Activated naive CD4-positive, alpha-beta T cell treated with anti-CD3 and anti-CD28 coated beads, Interleukin-2, amount 10 ng/mL, durations not matched to agents 7 days and 5 days (primary cell): ENCODE measurements around the gene PCNT.

Experiments
- CTCF ChIA-PET: fragments of 350-600 bp; sonication (Branson Sonifier 250); formaldehyde crosslinking; loops from one replicate; lab custom pipeline; 2021; ENCODE audit warnings: antibody characterized with exemption; lab: Charles Lee
- DNase-seq: peaks from one replicate; pipeline ENCODE4 v3.0.0-alpha.2; 2020
- H3K27ac Mint-ChIP-seq: one replicate; pipeline ENCODE4 v1.8.0; 2021; ENCODE audit warnings: mild to moderate bottlenecking, moderate library complexity, mixed read lengths
- H3K27me3 Mint-ChIP-seq: one replicate; pipeline ENCODE4 v1.8.0; 2021; ENCODE audit warnings: mild to moderate bottlenecking, mixed read lengths
- H3K36me3 Mint-ChIP-seq: one replicate; pipeline ENCODE4 v1.8.0; 2021; ENCODE audit warnings: mixed read lengths
- H3K4me1 Mint-ChIP-seq: one replicate; pipeline ENCODE4 v1.8.0; 2021; ENCODE audit warnings: mixed read lengths
- H3K4me3 Mint-ChIP-seq: one replicate; pipeline ENCODE4 v1.8.0; 2021; ENCODE audit warnings: mild to moderate bottlenecking, moderate library complexity, mixed read lengths
- H3K9me3 Mint-ChIP-seq: one replicate; pipeline ENCODE4 v1.8.0; 2021; ENCODE audit warnings: mixed read lengths

PCNT gene

DNA sequence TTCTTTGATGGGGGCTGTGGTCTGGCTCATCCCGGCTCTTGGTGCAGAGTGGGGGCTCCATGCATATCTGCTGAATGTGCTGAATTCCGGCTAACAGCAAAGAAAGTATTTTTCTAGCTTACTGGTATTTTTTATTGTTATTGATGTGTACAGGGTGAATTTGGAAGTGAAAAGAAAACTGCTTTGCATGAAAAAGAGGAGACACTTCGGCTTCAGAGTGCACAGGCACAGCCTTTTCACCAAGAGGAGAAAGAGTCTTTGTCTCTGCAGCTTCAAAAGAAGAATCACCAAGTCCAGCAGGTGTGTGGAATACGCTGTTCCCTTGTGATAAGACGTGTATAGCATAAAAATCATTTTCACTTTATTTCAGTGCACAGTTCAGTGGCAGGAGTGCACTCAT lies 57.6 kb downstream of the PCNT start:
- H3K27ac Mint-ChIP-seq = no peak overlapping the region
- no peak overlapping the region for H3K4me3 Mint-ChIP-seq
- DNase-seq = no peak
- CTCF ChIA-PET = no interaction called here
- peaks cover 39% of the 10 kb centered on the region for H3K9me3 Mint-ChIP-seq
- peaks cover 71% of the 10 kb centered on the region for H3K36me3 Mint-ChIP-seq
- H3K4me1 Mint-ChIP-seq = no peaks in the 10 kb centered on the region
- no peaks in the 10 kb centered on the region for H3K27me3 Mint-ChIP-seq

DNA sequence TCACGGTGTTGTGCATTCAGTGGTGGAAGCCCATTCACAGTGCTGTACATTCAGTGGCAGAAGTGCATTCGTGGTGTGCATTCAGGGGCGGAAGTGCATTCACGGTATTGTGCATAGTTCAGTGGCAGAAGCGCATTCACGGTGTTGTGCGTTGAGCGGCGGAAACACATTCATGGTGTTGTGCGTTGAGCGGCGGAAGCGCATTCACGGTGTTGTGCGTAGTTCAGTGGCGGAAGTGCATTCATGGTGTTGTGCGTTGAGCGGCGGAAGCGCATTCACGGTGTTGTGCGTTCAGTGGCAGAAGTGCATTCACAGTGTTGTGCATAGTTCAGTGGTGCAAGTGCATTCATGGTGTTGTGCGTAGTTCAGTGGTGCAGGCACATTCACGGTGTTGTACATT lies 60.6 kb downstream of the PCNT start:
- no peaks in the 10 kb centered on the region for H3K27me3 Mint-ChIP-seq
- no peaks in the 10 kb centered on the region for H3K4me1 Mint-ChIP-seq
- H3K9me3 Mint-ChIP-seq = peaks cover 38% of the 10 kb centered on the region
- DNase-seq = no peak
- no peak overlapping the region for H3K4me3 Mint-ChIP-seq
- no peak overlapping the region for H3K27ac Mint-ChIP-seq
- peaks cover 70% of the 10 kb centered on the region for H3K36me3 Mint-ChIP-seq
- CTCF ChIA-PET = no interaction called here

DNA sequence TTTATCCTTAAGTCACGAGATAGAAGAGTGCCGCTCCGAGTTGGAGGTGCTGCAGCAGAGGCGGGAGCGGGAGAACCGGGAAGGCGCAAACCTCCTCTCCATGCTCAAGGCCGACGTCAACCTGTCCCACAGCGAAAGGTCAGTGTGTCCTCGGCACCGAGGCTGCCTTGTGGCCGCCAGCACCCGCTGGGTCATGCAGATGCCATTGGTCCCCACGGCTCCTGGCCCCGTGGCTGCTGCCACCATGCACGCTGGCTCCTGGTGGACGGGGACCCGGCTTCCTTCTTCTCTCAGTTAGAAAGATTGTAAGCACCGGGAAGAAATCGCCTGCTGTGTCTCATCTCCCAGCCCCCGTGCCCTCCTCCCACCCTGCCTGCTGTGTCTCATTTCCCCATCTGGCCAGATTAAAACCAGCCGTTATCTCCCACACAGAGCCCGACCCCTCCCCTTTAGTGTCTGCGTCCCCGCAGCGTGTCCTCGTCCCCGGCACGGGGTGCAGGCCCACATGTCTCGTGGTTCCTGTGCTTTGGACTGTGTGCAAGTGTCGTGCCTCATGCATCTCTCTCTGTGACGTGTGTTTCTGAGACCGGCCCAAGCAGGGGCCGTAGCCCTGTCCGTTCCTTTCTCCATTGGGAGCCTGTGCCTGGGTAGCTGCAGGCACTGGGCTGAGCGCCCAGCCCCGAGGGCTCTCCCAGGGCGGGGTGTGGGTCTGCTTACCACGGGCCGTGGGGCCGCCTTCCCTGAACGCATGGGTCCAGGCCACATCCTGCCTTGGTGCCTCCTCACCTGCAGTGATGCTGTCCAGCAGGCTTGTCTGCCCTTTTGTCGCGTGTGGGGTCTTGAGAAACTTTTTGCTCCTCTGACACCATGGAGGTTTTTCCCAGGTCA lies 62.1 kb downstream of the PCNT start:
- H3K4me3 Mint-ChIP-seq = no peak overlapping the region
- no peaks in the 10 kb centered on the region for H3K27me3 Mint-ChIP-seq
- H3K4me1 Mint-ChIP-seq = no peaks in the 10 kb centered on the region
- H3K27ac Mint-ChIP-seq = peak overlapping the region; percentile 7
- CTCF ChIA-PET = no interaction called here
- peaks cover 36% of the 10 kb centered on the region for H3K9me3 Mint-ChIP-seq
- DNase-seq = no peak
- H3K36me3 Mint-ChIP-seq = peaks cover 68% of the 10 kb centered on the region

DNA sequence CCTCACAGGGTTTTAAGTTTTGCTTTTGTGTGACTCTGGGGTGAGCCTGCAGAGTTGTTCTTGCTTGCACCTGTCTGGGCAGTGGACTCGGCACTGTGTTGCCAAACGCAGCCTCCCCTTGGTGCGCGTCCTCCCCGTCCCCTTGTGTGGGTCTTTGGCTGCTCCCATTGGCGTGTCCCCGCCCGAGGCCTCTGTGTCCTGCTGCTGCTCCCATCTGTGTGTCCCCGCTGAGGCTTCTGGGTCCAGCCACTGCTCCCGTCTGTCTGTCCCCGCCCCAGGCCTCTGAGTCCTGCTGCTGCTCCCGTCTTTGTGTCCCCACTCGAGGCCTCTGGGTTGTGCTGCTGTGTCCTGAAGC lies 62.8 kb downstream of the PCNT start:
- no peak overlapping the region for H3K4me3 Mint-ChIP-seq
- no peaks in the 10 kb centered on the region for H3K4me1 Mint-ChIP-seq
- CTCF ChIA-PET = no interaction called here
- DNase-seq = no peak
- H3K27ac Mint-ChIP-seq = no peak overlapping the region
- peaks cover 31% of the 10 kb centered on the region for H3K9me3 Mint-ChIP-seq
- no peaks in the 10 kb centered on the region for H3K27me3 Mint-ChIP-seq
- H3K36me3 Mint-ChIP-seq = peaks cover 66% of the 10 kb centered on the region

DNA sequence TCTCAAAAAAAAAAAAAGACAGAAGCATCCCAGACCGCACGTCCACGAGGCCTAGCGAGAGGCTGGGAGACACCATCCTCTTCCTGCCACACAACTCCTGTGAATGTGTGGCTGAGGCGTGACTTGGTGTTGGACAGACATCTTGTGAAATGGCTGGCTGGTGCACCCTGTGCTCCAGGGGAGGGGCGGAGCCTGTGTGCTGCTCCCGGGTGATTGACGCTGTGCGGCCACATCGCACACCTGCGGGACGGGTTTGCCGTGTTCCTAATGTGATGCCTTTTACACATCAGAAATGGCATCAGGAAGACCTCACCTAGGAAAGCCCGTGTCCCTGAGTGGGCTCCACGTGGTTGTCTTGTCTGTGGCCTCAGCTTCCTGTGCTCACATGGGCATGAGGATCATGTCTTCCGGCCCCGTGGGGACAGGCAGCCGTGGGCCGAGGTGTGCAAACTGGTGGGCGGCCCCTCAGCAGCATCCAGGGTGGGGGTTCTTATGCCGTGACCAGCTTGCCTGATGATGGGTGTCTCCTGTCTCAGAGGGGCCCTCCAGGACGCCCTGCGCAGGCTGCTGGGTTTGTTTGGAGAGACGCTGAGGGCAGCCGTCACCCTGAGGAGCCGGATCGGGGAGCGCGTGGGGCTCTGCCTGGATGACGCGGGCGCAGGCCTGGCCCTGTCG lies 64.4 kb downstream of the PCNT start:
- no peak for DNase-seq
- Mint-ChIP-seq H3K4me3 (no peak overlapping the region), H3K27me3 (no peaks in the 10 kb centered on the region), H3K9me3 (peaks cover 15% of the 10 kb centered on the region), H3K27ac (peak overlapping the region; percentile 45), H3K36me3 (peaks cover 60% of the 10 kb centered on the region), H3K4me1 (no peaks in the 10 kb centered on the region)
- CTCF ChIA-PET = no interaction called here

DNA sequence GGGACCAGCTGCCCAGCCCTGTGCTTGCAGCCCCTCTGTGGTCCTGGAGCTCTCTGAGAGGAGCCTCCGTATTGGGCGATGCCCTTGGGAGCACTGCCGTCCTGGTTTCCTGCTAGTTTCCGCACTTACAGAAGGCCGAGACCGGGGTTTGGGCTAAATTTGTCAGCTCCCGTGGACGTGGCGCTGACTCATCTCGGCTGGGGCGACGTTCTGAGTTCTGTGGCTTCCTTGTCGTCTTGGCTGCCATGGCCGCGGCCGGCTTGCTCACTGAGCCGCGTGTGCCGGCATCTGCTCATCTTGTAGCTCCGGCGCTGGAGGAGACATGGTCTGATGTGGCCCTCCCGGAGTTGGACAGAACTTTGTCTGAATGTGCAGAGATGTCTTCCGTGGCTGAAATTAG lies 64.9 kb downstream of the PCNT start:
- peaks cover 10% of the 10 kb centered on the region for H3K9me3 Mint-ChIP-seq
- peaks cover 55% of the 10 kb centered on the region for H3K36me3 Mint-ChIP-seq

DNA sequence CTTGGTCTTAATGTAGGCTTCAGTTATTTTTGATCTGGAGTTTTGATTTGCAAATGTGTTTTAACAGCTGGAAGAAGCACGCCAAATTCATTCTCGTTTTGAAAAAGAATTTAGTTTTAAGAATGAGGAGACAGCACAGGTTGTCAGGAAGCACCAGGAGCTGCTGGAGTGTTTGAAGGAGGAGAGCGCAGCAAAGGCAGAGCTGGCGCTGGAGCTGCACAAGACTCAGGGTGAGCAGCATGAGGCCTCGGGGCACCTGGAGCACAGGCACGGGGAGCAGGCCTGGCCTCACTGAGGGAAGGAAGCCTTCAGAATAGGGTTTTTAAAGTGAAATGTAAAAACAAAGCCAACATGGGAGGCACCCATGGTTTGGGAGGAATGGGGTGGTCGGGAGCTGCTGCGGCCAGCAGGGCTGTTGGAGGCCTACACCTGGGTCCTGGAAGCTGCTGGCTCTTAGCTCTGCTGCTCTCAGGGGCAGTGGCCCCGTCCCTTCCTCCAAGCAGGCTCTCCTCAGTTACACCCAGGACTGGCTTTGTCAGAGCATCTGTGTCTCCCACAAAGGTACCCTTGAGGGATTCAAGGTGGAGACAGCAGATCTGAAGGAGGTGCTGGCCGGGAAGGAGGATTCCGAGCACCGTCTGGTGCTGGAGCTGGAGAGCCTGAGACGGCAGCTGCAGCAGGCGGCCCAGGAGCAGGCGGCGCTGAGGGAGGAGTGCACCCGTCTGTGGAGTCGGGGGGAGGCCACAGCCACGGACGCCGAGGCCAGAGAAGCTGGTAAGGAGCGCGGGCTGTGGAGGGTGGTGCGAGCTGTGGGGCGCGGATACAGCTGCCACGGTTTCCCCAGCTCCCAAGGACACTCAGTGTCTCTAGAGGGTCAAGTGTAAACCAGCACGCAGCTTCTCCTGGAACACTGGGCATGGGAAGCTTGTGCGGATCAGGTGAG lies 66.9 kb downstream of the PCNT start:
- no peak overlapping the region for H3K27ac Mint-ChIP-seq

More for the DNA sequence above, 64.9 kb downstream of the PCNT start:
- Mint-ChIP-seq H3K4me1 (no peaks in the 10 kb centered on the region), H3K27me3 (no peaks in the 10 kb centered on the region), H3K4me3 (no peak overlapping the region), H3K27ac (no peak overlapping the region)
- no peak for DNase-seq
- CTCF ChIA-PET = no interaction called here

DNA sequence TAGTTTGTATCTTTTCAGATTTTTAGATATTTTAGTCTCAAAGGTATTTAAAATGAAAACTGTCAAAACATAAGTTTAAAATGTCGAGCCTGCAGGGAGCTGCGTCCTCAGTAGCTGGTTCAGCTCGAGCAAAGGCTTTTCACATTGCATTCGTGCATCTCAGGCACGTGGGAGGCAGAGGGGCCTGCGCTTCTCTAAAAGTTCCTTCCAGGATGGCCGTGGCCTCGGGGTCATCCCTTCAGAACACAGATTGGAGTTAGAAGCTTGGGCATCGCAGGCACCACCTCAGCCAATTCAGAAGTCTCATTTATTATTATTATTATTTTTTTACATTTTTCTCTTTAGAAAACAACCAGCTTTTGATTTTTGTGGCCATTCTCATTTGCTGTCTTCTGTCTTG lies 67.8 kb downstream of the PCNT start:
- Mint-ChIP-seq H3K4me1 (no peaks in the 10 kb centered on the region), H3K4me3 (no peak overlapping the region), H3K27ac (no peak overlapping the region), H3K36me3 (peaks cover 40% of the 10 kb centered on the region), H3K27me3 (no peaks in the 10 kb centered on the region), H3K9me3 (no peaks in the 10 kb centered on the region)
- DNase-seq = no peak
- CTCF ChIA-PET = no interaction called here

More for the DNA sequence above, 66.9 kb downstream of the PCNT start:
- no peak for DNase-seq
- H3K4me3 Mint-ChIP-seq = no peak overlapping the region
- CTCF ChIA-PET = no interaction called here
- no peaks in the 10 kb centered on the region for H3K27me3 Mint-ChIP-seq
- H3K9me3 Mint-ChIP-seq = no peaks in the 10 kb centered on the region
- no peaks in the 10 kb centered on the region for H3K4me1 Mint-ChIP-seq
- H3K36me3 Mint-ChIP-seq = peaks cover 42% of the 10 kb centered on the region

DNA sequence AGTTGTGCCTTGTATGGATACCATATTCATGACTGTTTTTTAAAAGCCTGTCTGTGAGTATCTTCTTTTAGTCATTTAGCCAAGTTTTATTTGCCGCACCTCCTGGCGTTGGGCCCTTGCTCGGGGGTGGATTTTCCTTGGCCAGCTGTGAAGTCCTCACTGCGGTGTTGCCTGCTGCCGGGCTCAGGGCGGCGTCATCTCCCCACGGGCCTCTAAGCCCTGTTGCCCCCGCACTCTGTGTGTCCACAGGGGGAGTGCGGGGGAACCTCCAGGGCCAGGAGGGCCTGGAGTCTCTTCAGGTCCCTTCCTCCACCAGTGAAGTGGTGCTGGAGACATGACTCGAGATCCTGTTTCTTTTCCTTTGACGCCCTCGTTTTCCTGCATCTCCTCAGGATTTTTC lies 69.0 kb downstream of the PCNT start:
- Mint-ChIP-seq H3K27me3 (no peaks in the 10 kb centered on the region), H3K9me3 (no peaks in the 10 kb centered on the region), H3K4me1 (no peaks in the 10 kb centered on the region), H3K36me3 (peaks cover 41% of the 10 kb centered on the region), H3K4me3 (no peak overlapping the region), H3K27ac (no peak overlapping the region)
- CTCF ChIA-PET = no interaction called here
- DNase-seq = no peak

DNA sequence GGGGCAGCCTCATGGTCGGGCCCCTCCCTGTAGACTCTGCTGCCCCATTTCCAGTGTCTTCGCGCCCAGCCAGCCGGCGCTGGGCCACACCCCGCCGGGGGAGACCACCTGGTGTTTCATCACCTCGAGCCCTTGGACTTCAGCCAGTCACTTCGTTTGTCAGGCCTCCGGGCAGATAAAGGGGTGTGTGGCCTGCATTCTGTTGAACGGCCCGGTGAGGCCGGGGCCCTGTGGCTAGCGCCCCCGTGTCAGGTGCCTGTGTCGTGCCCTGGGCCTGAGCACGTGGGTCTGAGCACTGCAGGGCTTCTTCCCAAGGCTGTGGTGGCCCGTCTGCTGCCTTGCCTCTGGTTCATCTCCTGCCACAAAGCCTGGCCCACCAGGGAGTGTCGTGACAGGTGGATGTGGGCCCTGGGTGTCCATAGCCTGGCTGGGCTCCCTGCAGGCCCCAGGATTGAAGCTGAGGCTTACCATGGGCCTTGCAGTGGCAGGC lies 69.5 kb downstream of the PCNT start:
- H3K4me1 Mint-ChIP-seq = no peaks in the 10 kb centered on the region
- peaks cover 46% of the 10 kb centered on the region for H3K36me3 Mint-ChIP-seq
- CTCF ChIA-PET = no interaction called here
- H3K4me3 Mint-ChIP-seq = no peak overlapping the region
- H3K27me3 Mint-ChIP-seq = no peaks in the 10 kb centered on the region
- DNase-seq = no peak
- no peak overlapping the region for H3K27ac Mint-ChIP-seq
- no peaks in the 10 kb centered on the region for H3K9me3 Mint-ChIP-seq

DNA sequence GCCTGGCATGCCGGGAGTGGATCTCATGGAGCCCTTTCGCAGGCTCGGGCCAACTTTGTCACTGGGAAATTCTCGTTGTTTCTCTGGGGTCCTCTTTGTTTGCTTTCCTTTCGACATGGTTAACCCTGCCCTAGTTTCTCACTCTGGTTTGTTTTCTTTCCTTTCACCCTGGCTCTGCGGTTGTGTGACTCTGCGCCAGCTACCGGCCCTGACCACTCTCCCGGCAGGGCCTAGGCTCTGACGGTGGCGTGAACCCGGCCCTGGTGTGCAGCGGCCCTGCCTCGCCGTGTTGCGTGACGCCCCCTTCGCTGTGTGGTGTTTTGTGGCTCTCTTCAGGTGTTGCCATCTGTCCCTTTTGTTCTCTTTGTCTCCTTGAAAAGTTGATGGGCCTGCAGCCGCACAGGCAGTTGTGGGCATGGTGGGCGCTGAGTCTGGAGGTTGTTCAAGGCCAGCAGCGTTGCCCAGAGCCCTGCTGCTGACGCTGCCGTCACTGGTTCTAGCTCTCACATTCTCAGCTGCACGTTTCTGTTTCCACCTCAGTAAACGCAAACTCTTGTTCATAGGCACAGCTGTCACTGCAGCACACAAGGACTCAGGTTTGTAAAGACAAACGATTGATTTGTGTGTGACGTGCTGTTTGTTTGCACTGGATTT lies 70.1 kb downstream of the PCNT start:
- Mint-ChIP-seq H3K4me3 (no peak overlapping the region), H3K9me3 (no peaks in the 10 kb centered on the region), H3K36me3 (peaks cover 46% of the 10 kb centered on the region), H3K27ac (no peak overlapping the region), H3K4me1 (no peaks in the 10 kb centered on the region), H3K27me3 (no peaks in the 10 kb centered on the region)
- no peak for DNase-seq
- CTCF ChIA-PET = no interaction called here

DNA sequence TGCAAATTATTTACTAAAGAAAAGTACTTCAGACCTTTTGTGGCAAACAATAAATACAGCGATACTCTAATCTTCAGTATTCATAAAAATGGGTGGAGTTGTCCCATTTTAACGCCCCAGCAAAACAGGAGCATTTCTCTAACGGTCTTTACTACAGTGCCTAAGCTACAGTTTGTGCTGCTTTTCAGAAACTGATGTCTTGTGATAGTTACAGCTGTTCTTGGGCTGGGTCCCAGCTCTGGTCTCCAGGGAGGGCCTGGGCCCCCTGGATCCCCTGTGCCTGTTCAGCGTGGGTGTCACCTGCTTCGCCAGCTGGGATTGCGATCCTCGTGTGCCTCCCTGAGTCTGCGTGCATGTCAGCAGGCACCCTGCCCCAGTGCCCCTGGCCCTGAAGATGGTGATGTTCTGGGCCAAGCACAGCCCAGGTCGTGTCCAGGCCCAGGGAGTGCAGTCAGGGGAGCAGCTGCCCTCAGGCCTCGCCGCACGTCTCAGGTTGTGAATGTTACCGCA lies 70.7 kb downstream of the PCNT start:
- Mint-ChIP-seq H3K4me1 (no peaks in the 10 kb centered on the region), H3K9me3 (no peaks in the 10 kb centered on the region), H3K36me3 (peaks cover 48% of the 10 kb centered on the region), H3K4me3 (no peak overlapping the region), H3K27ac (no peak overlapping the region), H3K27me3 (no peaks in the 10 kb centered on the region)
- CTCF ChIA-PET = no interaction called here
- DNase-seq = no peak

DNA sequence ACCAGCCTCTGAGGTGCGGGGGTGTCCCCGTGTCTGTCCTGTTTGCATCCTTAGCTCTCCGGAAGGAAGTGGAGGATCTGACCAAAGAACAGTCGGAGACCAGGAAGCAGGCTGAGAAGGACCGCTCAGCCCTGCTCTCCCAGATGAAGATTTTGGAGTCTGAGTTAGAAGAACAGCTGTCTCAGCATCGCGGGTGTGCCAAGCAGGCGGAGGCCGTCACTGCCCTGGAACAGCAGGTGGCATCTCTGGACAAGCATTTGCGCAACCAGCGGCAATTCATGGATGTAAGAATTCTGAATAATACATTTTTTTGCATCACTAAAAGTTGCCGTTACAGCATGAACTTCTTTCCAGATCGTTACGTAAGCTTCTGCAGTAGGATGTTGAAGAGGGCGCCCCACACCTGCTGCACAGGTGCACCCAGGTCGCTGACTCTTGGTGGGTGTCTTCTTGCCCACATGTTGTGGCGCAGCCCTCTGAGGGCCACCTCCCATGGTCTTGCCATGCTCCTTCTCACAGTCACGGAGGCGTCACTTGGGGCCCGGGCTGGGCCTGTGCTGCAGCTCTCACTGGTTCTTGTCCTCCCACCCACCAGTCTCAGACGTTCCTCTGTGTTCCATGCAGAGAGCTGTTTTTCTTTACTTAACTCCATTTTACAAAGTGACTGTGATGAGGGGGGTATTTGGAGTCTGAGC lies 73.4 kb downstream of the PCNT start:
- H3K36me3 Mint-ChIP-seq = peaks cover 54% of the 10 kb centered on the region

More for the DNA sequence above, 73.4 kb downstream of the PCNT start:
- no peaks in the 10 kb centered on the region for H3K27me3 Mint-ChIP-seq
- no peak overlapping the region for H3K4me3 Mint-ChIP-seq
- DNase-seq = no peak
- H3K9me3 Mint-ChIP-seq = no peaks in the 10 kb centered on the region
- H3K4me1 Mint-ChIP-seq = no peaks in the 10 kb centered on the region
- no peak overlapping the region for H3K27ac Mint-ChIP-seq
- CTCF ChIA-PET = no interaction called here
